Liver (tissue), 9 donors: ENCODE results near the gene VWA7. TPM values are rescaled to one million over a fixed set of nuclear protein-coding genes. Genes with fewer than 3 reads are reported as not detected.

ENCODE experiments used
- DNase-seq: peaks from one replicate; pipeline ENCODE4 v3.0.0-alpha.2; 2017; ENCODE audit warnings: low spot score
- H3K27ac ChIP-seq, 2 donors: one replicate each; pipeline ENCODE4 v1.7.0; 2013; ENCODE audit warnings: inconsistent platforms in 2 of 2, low read length in 2 of 2, control low read depth in 1 of 2, low read depth in 1 of 2, mild to moderate bottlenecking in 1 of 2
- H3K27me3 ChIP-seq, 4 donors: one replicate each; pipeline versions ENCODE4 v1.6.1 to v1.7.0; 2013; ENCODE audit warnings: low read length in 3 of 4, inconsistent platforms in 1 of 4, mild to moderate bottlenecking in 1 of 4, moderate library complexity in 1 of 4; ENCODE audit not compliant: control insufficient read depth in 4 of 4, insufficient read depth in 4 of 4
- H3K36me3 ChIP-seq, 4 donors: one replicate each; pipeline versions ENCODE4 v1.6.1 to v1.7.0; 2013; ENCODE audit warnings: low read length in 3 of 4, mild to moderate bottlenecking in 3 of 4, low read depth in 1 of 4, moderate library complexity in 1 of 4; ENCODE audit not compliant: control insufficient read depth in 4 of 4, insufficient read depth in 3 of 4
- H3K4me1 ChIP-seq, 4 donors: one replicate each; pipeline versions ENCODE4 v1.6.1 to v1.7.0; 2013; ENCODE audit warnings: low read length in 3 of 4, mild to moderate bottlenecking in 3 of 4, moderate library complexity in 1 of 4; ENCODE audit not compliant: control insufficient read depth in 4 of 4, insufficient read depth in 4 of 4
- H3K4me3 ChIP-seq, 3 donors: one replicate each; pipeline versions ENCODE4 v1.6.1 to v1.7.0; 2013; ENCODE audit warnings: low read length in 3 of 3, control low read depth in 1 of 3, low read depth in 1 of 3, mild to moderate bottlenecking in 1 of 3
- H3K9ac ChIP-seq, 2 donors: one replicate each; pipeline ENCODE4 v1.7.0; 2013; ENCODE audit warnings: low read length in 2 of 2, mild to moderate bottlenecking in 2 of 2, moderate library complexity in 2 of 2, control low read depth in 1 of 2, low read depth in 1 of 2
- H3K9me3 ChIP-seq, 4 donors: one replicate each; pipeline versions ENCODE4 v1.6.1 to v1.7.0; 2013; ENCODE audit warnings: low read length in 3 of 4; ENCODE audit not compliant: control insufficient read depth in 4 of 4
- CTCF ChIP-seq: fragments of 150-350 bp; IDR thresholded peaks from 2 replicates; pipeline ENCODE4 v1.5.1; 2017; ENCODE audit warnings: improper control_type of control experiment, low read depth, low read length; ENCODE audit not compliant: missing input control
- EGR1 ChIP-seq, 2 donors: IDR thresholded peaks; 2 replicates each; pipeline ENCODE4 v1.6.1; 2016 to 2018; ENCODE audit warnings: antibody characterized with exemption in 2 of 2, low read depth in 2 of 2
- FOXA1 ChIP-seq: IDR thresholded peaks from 2 replicates; pipeline ENCODE4 v1.6.1; 2016; ENCODE audit warnings: antibody characterized with exemption
- FOXA2 ChIP-seq: IDR thresholded peaks from 2 replicates; pipeline ENCODE4 v1.6.1; 2016; ENCODE audit warnings: antibody characterized with exemption
- GABPA ChIP-seq, 2 donors: IDR thresholded peaks in 1 of 2; conservative IDR thresholded peaks in 1 of 2; 2 replicates each; pipeline ENCODE4 v1.6.1; 2016; ENCODE audit warnings: antibody characterized with exemption in 2 of 2, mild to moderate bottlenecking in 1 of 2, moderate library complexity in 1 of 2
- HNF4A ChIP-seq, 2 donors: conservative IDR thresholded peaks; 2 replicates each; pipeline ENCODE4 v1.6.1; 2016; ENCODE audit warnings: antibody characterized with exemption in 2 of 2, mild to moderate bottlenecking in 2 of 2
- HNF4G ChIP-seq: IDR thresholded peaks from 2 replicates; pipeline ENCODE4 v1.6.1; 2016; ENCODE audit warnings: antibody characterized with exemption
- JUND ChIP-seq, 2 donors: IDR thresholded peaks; 2 replicates each; pipeline ENCODE4 v1.6.1; 2016; ENCODE audit warnings: antibody characterized with exemption in 2 of 2
- NR2F2 ChIP-seq: IDR thresholded peaks from 2 replicates; pipeline ENCODE4 v1.6.1; 2016; ENCODE audit warnings: antibody characterized with exemption
- RAD21 ChIP-seq, 2 donors: IDR thresholded peaks; 2 replicates each; pipeline ENCODE4 v1.6.1; 2016; ENCODE audit warnings: antibody characterized with exemption in 2 of 2, mild to moderate bottlenecking in 2 of 2
- REST ChIP-seq: IDR thresholded peaks from 2 replicates; pipeline ENCODE4 v1.6.1; 2016; ENCODE audit warnings: antibody characterized with exemption, mild to moderate bottlenecking
- RXRA ChIP-seq, 2 donors: IDR thresholded peaks; 2 replicates each; pipeline ENCODE4 v1.6.1; 2017 to 2018; ENCODE audit warnings: antibody characterized with exemption in 2 of 2, mild to moderate bottlenecking in 1 of 2
- SP1 ChIP-seq: IDR thresholded peaks from 2 replicates; pipeline ENCODE4 v1.6.1; 2018; ENCODE audit warnings: antibody characterized with exemption, mild to moderate bottlenecking
- TAF1 ChIP-seq: conservative IDR thresholded peaks from 2 replicates; pipeline ENCODE4 v1.6.1; 2016; ENCODE audit warnings: antibody characterized with exemption, mild to moderate bottlenecking
- YY1 ChIP-seq: IDR thresholded peaks from 2 replicates; pipeline ENCODE4 v1.6.1; 2016; ENCODE audit warnings: antibody characterized with exemption, mild to moderate bottlenecking
- WGBS: extraction: QIAGEN DNeasy Blood & Tissue Kit; methylation state at CpG from one replicate; pipeline ENCODE4 v1.1.7; 2013; 5-methylcytosine and 5-hydroxymethylcytosine counted together
- polyA plus RNA-seq, 2 donors: library from polyadenylated mRNA; stranded (reverse) in 1 of 2; unstranded in 1 of 2; fragments of 200-250 nt in 1 of 2; fragments of >200 nt in 1 of 2; fragmentation: Nextera tagmentation in 1 of 2; extraction: Ambion mirVana in 1 of 2; gene quantifications; one replicate each; pipeline versions ENCODE4 v1.2.1 to v1.2.3, GENCODE V29; 2013 to 2015
- total RNA-seq, 2 donors: library from RNA; depleted of rRNA; stranded (reverse); fragments of >200 nt; gene quantifications; one replicate each; pipeline ENCODE4 v1.2.3, GENCODE V29; 2014
- TF ChIP-seq, protein P1 (sequence below): IDR thresholded peaks from 2 replicates; pipeline ENCODE4 v1.6.1; 2016; ENCODE audit warnings: antibody characterized with exemption
- TF ChIP-seq, protein P2 (sequence below): IDR thresholded peaks from 2 replicates; pipeline ENCODE4 v1.6.1; 2016; ENCODE audit warnings: antibody characterized with exemption
- donor health status: healthy.
- donor health status: healthy.
- donor health status: healthy.
- donor health status: healthy.
- donor health status: healthy.

VWA7 gene
- total and polyA plus RNA-seq, 4 donors, result 0.17 to 2.0 (median 0.92) TPM

DNA sequence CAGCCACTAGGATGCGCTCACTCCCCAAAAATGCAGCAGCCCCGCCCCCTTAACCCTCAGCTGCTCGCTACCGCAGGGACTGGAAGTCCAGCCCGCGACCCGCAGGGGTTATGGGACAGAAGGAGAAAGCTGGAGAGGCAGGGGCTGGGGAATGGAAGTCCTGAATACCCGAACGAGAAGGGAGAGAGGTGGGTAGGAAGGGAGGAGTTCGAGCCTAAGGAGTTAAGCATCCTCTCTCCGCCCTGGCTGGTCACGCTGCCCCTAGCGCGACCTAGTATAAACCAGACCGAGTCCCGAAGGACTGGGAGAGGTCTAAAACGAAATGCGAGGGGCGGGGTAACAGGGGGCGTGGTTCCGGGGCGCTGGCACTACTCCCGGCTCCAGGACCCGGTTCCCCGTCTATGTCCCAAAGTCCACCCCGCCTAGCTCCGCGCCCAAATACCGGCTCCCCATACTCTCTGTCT lies 47.6 kb downstream of the VWA7 start (continued):
- TF ChIP-seq REST (peak; percentile 32), EGR1 (IDR thresholded peaks at IDR 0.05; ENCODE audit: low read depth in 2 of 2) (no peak), YY1 (peak; percentile 56), RAD21 (IDR thresholded peaks at IDR 0.05) (peak; percentile 81 to 90), JUND (IDR thresholded peaks at IDR 0.05) (peak; percentile 79 to 95), CTCF (peak; percentile 56), TAF1 (no peak), FOXA1 (no peak)
- TF ChIP-seq, protein P1, sequence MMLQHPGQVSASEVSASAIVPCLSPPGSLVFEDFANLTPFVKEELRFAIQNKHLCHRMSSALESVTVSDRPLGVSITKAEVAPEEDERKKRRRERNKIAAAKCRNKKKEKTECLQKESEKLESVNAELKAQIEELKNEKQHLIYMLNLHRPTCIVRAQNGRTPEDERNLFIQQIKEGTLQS, result peak; percentile 19

GRCh38 chr6:31728767-31729514 lies 48.2 kb downstream of the VWA7 start, which contains the start of gene DDAH2:
DDAH2 (minus strand) TSS chr6:31729299; CDS start chr6:31729161, 138 bp downstream.
- peaks cover 6 to 31% (median 19%) of the 10 kb centered on the region in 4 donors for H3K36me3 ChIP-seq
- peak within 1 kb of the TSS; percentile 73 to 77 (median 73) for H3K4me3 ChIP-seq

More at GRCh38 chr6:31728767-31729514, 48.2 kb downstream of the VWA7 start, which contains the start of gene DDAH2:
- no peaks in the 10 kb centered on the region for H3K27me3 ChIP-seq
- peak within 1 kb of the TSS; percentile 91 to 92 for H3K27ac ChIP-seq
- no peaks in the 10 kb centered on the region for H3K9me3 ChIP-seq
- peaks cover 3 to 25% (median 12%) of the 10 kb centered on the region in 4 donors for H3K4me1 ChIP-seq
- peak within 1 kb of the TSS; percentile 37 to 62 for H3K9ac ChIP-seq
- DNase-seq, result no peak
- 34% methylated on average over 36 of the region's 36 CpGs for WGBS
- TF ChIP-seq FOXA2 (no peak), TAF1 (no peak), HNF4G (no peak), NR2F2 (no peak), RXRA (IDR thresholded peaks at IDR 0.05) (no peak), REST (no peak), JUND (IDR thresholded peaks at IDR 0.05) (no peak), HNF4A (conservative IDR thresholded peaks at IDR 0.05) (no peak), CTCF (no peak), YY1 (no peak), GABPA (IDR thresholded peaks at IDR 0.05 in 1 of 2, conservative IDR thresholded peaks at IDR 0.05 in 1 of 2) (no peak), SP1 (no peak), RAD21 (IDR thresholded peaks at IDR 0.05) (no peak), EGR1 (IDR thresholded peaks at IDR 0.05; ENCODE audit: low read depth in 2 of 2) (no peak), FOXA1 (no peak)
- TF ChIP-seq, protein P1, result no peak
- TF ChIP-seq, protein P2, sequence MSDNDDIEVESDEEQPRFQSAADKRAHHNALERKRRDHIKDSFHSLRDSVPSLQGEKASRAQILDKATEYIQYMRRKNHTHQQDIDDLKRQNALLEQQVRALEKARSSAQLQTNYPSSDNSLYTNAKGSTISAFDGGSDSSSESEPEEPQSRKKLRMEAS, result no peak
